GM18861 (cell line): ENCODE measurements around the gene ABCB9.
"Not testable (repeated sequence)": the region's sequence is repeated elsewhere in the genome, so short reads cannot be mapped to it uniquely, and the experiment has no call there.

ENCODE experiments used
- ATAC-seq: cut with Tn5 transposase; IDR thresholded peaks from one replicate; pipeline ENCODE4 v1.9.1; 2021; ENCODE audit not compliant: unreplicated experiment

The ABCB9 gene

GRCh38 chr12:122944605-122945592, 21.4 kb downstream of the ABCB9 start:
- no peak for ATAC-seq

- ATAC-seq: no peak
Observed at GRCh38 chr12:122943196-122943595, 23.1 kb downstream of the ABCB9 start.

- no peak for ATAC-seq
Observed at GRCh38 chr12:122942637-122943036, 23.6 kb downstream of the ABCB9 start.

- ATAC-seq: not testable (repeated sequence)
Observed at GRCh38 chr12:122941351-122941750, 24.9 kb downstream of the ABCB9 start.

- no peak for ATAC-seq
Observed at GRCh38 chr12:122939125-122939524, 27.1 kb downstream of the ABCB9 start.

- no peak for ATAC-seq
Observed at GRCh38 chr12:122937622-122938091, 28.6 kb downstream of the ABCB9 start.

- ATAC-seq: no peak
Observed at GRCh38 chr12:122935318-122935717, 30.9 kb downstream of the ABCB9 start.

GRCh38 chr12:122934722-122935121, 31.5 kb downstream of the ABCB9 start:
- ATAC-seq: no peak

- no peak for ATAC-seq
Observed at GRCh38 chr12:122932207-122932606, 34.1 kb downstream of the ABCB9 start.

- no peak for ATAC-seq
Observed at GRCh38 chr12:122929812-122930211, 36.5 kb downstream of the ABCB9 start.

- no peak for ATAC-seq
Observed at GRCh38 chr12:122929148-122929538, 37.1 kb downstream of the ABCB9 start.

- no peak for ATAC-seq
Observed at GRCh38 chr12:122928404-122929147, 37.7 kb downstream of the ABCB9 start.

GRCh38 chr12:122927756-122928403, 38.4 kb downstream of the ABCB9 start:
- ATAC-seq: no peak

GRCh38 chr12:122921917-122922316, 44.3 kb downstream of the ABCB9 start:
- no peak for ATAC-seq

- no peak for ATAC-seq
Observed at GRCh38 chr12:122920687-122921086, 45.6 kb downstream of the ABCB9 start.

GRCh38 chr12:122918827-122919226, 47.4 kb downstream of the ABCB9 start:
- ATAC-seq: no peak

GRCh38 chr12:122917507-122918121, 48.6 kb downstream of the ABCB9 start:
- no peak for ATAC-seq

- no peak for ATAC-seq
Observed at GRCh38 chr12:122909442-122910288, 56.6 kb downstream of the ABCB9 start.

- no peak for ATAC-seq
Observed at GRCh38 chr12:122908915-122909314, 57.3 kb downstream of the ABCB9 start.

GRCh38 chr12:122905258-122905657, 61.0 kb downstream of the ABCB9 start:
- ATAC-seq: not testable (repeated sequence)
